NB4 (cell line): ENCODE data around the gene LRRC26.

ENCODE experiments used
- CTCF ChIP-seq: IDR thresholded peaks from one replicate; pipeline ENCODE4 v1.5.1; 2012; ENCODE audit warnings: low read depth, low read length
- MYC ChIP-seq: IDR thresholded peaks from 2 replicates; pipeline ENCODE4 v1.6.1; 2011; ENCODE audit warnings: low read depth, low read length
- POLR2A ChIP-seq: IDR thresholded peaks from 2 replicates; pipeline ENCODE4 v1.6.1; 2011; ENCODE audit warnings: mild to moderate bottlenecking; ENCODE audit not compliant: insufficient read length; ENCODE audit errors: extremely low read depth
- TF ChIP-seq, protein P1 (sequence below): IDR thresholded peaks from 2 replicates; pipeline ENCODE4 v1.6.1; 2011; ENCODE audit warnings: low read depth, low read length

- TF ChIP-seq CTCF (no peak), POLR2A (no peak), MYC (no peak)
- TF ChIP-seq, protein P1, sequence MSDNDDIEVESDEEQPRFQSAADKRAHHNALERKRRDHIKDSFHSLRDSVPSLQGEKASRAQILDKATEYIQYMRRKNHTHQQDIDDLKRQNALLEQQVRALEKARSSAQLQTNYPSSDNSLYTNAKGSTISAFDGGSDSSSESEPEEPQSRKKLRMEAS = no peak
Observed at GRCh38 chr9:137217276-137218211, 47.7 kb upstream of the LRRC26 start.
